B cell (primary cell): Measurements from ENCODE around the gene ABCA1. TPM values are rescaled to one million over a fixed set of nuclear protein-coding genes. Genes with fewer than 3 reads are reported as not detected.

Source experiments
- ATAC-seq: fragments of 200-7000 bp; cut with Tn5 transposase; one replicate; pipeline ENCODE4 v1.10.0; 2021; ENCODE audit warnings: low read depth, mild to moderate bottlenecking, moderate number of reproducible peaks, moderate library complexity
- CTCF ChIA-PET: fragments of 350-600 bp; sonication (Branson Sonifier 250); formaldehyde crosslinking; loops from one replicate; lab custom pipeline; 2021; ENCODE audit warnings: antibody characterized with exemption, inconsistent platforms; lab: Charles Lee
- POLR2A ChIA-PET: fragments of 350-600 bp; sonication (Branson Sonifier 250); formaldehyde crosslinking; loops from one replicate; lab custom pipeline; 2021; ENCODE audit warnings: antibody characterized with exemption; lab: Charles Lee
- DNase-seq: peaks from one replicate; pipeline ENCODE4 v3.0.0; 2013
- H2AFZ ChIP-seq: 2 replicates; pipeline ENCODE4 v1.6.1; 2012; ENCODE audit warnings: mild to moderate bottlenecking, low read depth, low read length; ENCODE audit not compliant: insufficient read depth, poor library complexity, severe bottlenecking
- H3K27ac ChIP-seq, 2 donors: 1 replicate in 1 of 2; 2 replicates in 1 of 2; pipeline ENCODE4 v1.5.1; 2012 to 2013; ENCODE audit warnings: low read length in 2 of 2, mild to moderate bottlenecking in 2 of 2, moderate library complexity in 1 of 2
- H3K27me3 ChIP-seq, 4 experiments: fragments of 200-600 bp in 1 of 4; sonication (generic) in 1 of 4; replicated peaks in 1 of 4; 1 replicate in 2 of 4; 2 replicates in 2 of 4; pipeline versions ENCODE4 v1.6.1 to v1.7.0; 2013 to 2016; ENCODE audit warnings: low read length in 3 of 4, mild to moderate bottlenecking in 2 of 4, mixed read lengths in 1 of 4, moderate library complexity in 1 of 4; ENCODE audit not compliant: insufficient read depth in 4 of 4, control insufficient read depth in 3 of 4; ENCODE audit errors: control extremely low read depth in 1 of 4
- H3K36me3 ChIP-seq, 2 experiments: replicated peaks in 1 of 2; 1 replicate in 1 of 2; 2 replicates in 1 of 2; pipeline versions ENCODE4 v1.6.1 to v1.7.1; 2013; ENCODE audit warnings: low read length in 1 of 2; ENCODE audit not compliant: insufficient read depth in 2 of 2, control insufficient read depth in 1 of 2; ENCODE audit errors: control extremely low read depth in 1 of 2, extremely low read depth in 1 of 2
- H3K4me1 ChIP-seq, 2 donors: fragments of 200-600 bp in 1 of 2; sonication (generic) in 1 of 2; 1 replicate in 1 of 2; 2 replicates in 1 of 2; pipeline versions ENCODE4 v1.5.1 to v1.6.1; 2013 to 2017; ENCODE audit warnings: low read length in 2 of 2; ENCODE audit not compliant: control insufficient read depth in 2 of 2, insufficient read depth in 2 of 2
- H3K4me2 ChIP-seq: replicated peaks from 2 replicates; pipeline ENCODE3; 2012; ENCODE audit warnings: mild to moderate bottlenecking, low read depth, low read length; ENCODE audit not compliant: poor library complexity, severe bottlenecking
- H3K4me3 ChIP-seq, 5 experiments: fragments of 200-600 bp in 1 of 5; sonication (generic) in 1 of 5; 1 replicate in 3 of 5; 2 replicates in 2 of 5; pipeline versions ENCODE4 v1.5.1 to v1.7.0; 2011 to 2016; ENCODE audit warnings: low read length in 4 of 5, mild to moderate bottlenecking in 4 of 5, low read depth in 2 of 5, control low read depth in 1 of 5, moderate library complexity in 1 of 5; ENCODE audit not compliant: insufficient read depth in 1 of 5; ENCODE audit errors: control extremely low read depth in 1 of 5, extremely low read depth in 1 of 5
- H3K79me2 ChIP-seq: fragments of 200-600 bp; sonication (generic); one replicate; pipeline ENCODE4 v1.6.0; 2016; ENCODE audit warnings: low read length; ENCODE audit not compliant: control insufficient read depth, insufficient read depth
- H3K9ac ChIP-seq: fragments of 200-600 bp; sonication (generic); 2 replicates; pipeline ENCODE4 v1.6.1; 2017; ENCODE audit warnings: mild to moderate bottlenecking, low read length, moderate library complexity
- H3K9me3 ChIP-seq, 3 donors: one replicate each; pipeline versions ENCODE4 v1.6.1 to v1.7.1; 2013; ENCODE audit warnings: low read length in 2 of 3; ENCODE audit not compliant: control insufficient read depth in 2 of 3, insufficient read depth in 1 of 3; ENCODE audit errors: control extremely low read depth in 1 of 3
- H4K20me1 ChIP-seq: 2 replicates; pipeline ENCODE4 v1.6.0; 2012; ENCODE audit warnings: mild to moderate bottlenecking, low read length; ENCODE audit not compliant: insufficient read depth, control insufficient read depth, poor library complexity, severe bottlenecking
- H3K27ac Mint-ChIP-seq: one replicate; pipeline ENCODE4 v1.8.0; 2021; ENCODE audit warnings: mixed read lengths
- H3K27me3 Mint-ChIP-seq: one replicate; pipeline ENCODE4 v1.8.0; 2021; ENCODE audit warnings: mixed read lengths
- H3K4me1 Mint-ChIP-seq: one replicate; pipeline ENCODE4 v1.8.0; 2021; ENCODE audit warnings: mixed read lengths
- H3K4me3 Mint-ChIP-seq: one replicate; pipeline ENCODE4 v1.8.0; 2021; ENCODE audit warnings: mixed read lengths
- H3K9me3 Mint-ChIP-seq: one replicate; pipeline ENCODE4 v1.8.0; 2022; ENCODE audit warnings: mixed read lengths; ENCODE audit not compliant: insufficient read depth
- CTCF ChIP-seq: fragments of 200-600 bp; IDR thresholded peaks from one replicate; pipeline ENCODE4 v1.8.0; 2022; ENCODE audit warnings: antibody characterized with exemption, mild to moderate bottlenecking
- EZH2 ChIP-seq: IDR thresholded peaks from 2 replicates; pipeline ENCODE4 v1.6.1; 2012; ENCODE audit warnings: borderline replicate concordance, low read depth, mild to moderate bottlenecking, moderate library complexity, low read length; ENCODE audit not compliant: insufficient read depth, poor library complexity, severe bottlenecking
- WGBS: methylation state at CpG from one replicate; pipeline ENCODE4 v1.1.5; 2013; ENCODE audit warnings: missing lambda C conversion rate; ENCODE audit not compliant: insufficient coverage; 5-methylcytosine and 5-hydroxymethylcytosine counted together
- intact Hi-C: fragments of 100-400 bp; cut with micrococcal nuclease; formaldehyde crosslinking; loops from one replicate; pipeline ENCODE4 v1.10.0; 2022
- polyA plus RNA-seq: library from polyadenylated mRNA; depleted of rRNA; stranded (reverse); fragments of >200 nt; gene quantifications from 2 replicates; pipeline ENCODE4 v1.2.3, GENCODE V29; 2012
- total RNA-seq, 2 donors: library from RNA; stranded (reverse); fragments of 120-200 nt in 1 of 2; gene quantifications; 1 replicate in 1 of 2; 2 replicates in 1 of 2; pipeline versions ENCODE4 v1.2.3 to v1.2.4, GENCODE V29; 2013 to 2022

Gene ABCA1
- total and polyA plus RNA-seq, 2 donors (not counting 1 experiment from before 2014, with no cell fraction given), result 5.2 to 24.0 TPM

DNA sequence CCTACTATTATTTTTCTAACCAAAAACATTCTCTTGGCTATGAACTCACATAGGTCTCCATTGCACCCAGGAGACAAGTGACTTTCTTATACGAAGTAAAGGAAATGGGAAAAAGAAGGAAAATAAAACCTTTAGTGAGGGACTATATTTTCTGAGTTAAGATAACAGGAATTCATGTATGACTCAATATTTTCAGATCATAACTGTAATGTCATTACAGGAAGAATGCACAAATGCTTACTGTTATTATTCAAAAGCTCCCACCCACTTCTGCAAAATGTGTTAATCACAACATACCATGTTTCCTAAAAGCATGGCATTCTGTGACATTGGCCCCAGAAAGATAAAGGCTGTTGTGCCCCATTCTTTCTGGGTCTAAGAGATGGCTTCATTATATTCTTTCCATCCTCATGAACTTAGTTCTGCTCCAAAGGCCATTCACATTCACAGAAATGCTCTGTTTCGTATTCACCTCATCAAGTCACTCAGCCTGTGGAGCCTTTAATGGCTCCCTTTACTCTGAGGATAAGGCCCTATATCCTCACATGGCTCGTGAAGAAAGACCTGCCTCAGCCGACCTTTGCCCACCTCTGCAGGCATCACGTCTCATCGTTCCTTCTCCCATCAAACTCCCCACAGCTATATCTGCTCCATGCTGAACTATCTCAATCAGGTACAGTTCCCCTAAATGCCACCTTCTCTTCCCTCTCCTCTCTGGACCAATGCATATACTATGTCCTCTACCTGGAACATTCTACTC lies 77.0 kb downstream of the ABCA1 start:
- Mint-ChIP-seq H3K4me3 (no peak overlapping the region), H3K9me3 (no peaks in the 10 kb centered on the region), H3K27me3 (no peaks in the 10 kb centered on the region), H3K27ac (no peak overlapping the region), H3K4me1 (no peaks in the 10 kb centered on the region)
- WGBS, result 98% methylated on average over 5 of the region's 6 CpGs
- ATAC-seq (no peak), DNase-seq (no peak)
- Histone ChIP-seq H4K20me1 (peaks cover 9% of the 10 kb centered on the region), H3K79me2 (no peaks in the 10 kb centered on the region), H3K4me3 (no peak overlapping the region), H2AFZ (no peak overlapping the region), H3K27ac (no peak overlapping the region), H3K4me1 (no peaks in the 10 kb centered on the region), H3K27me3 (no peaks in the 10 kb centered on the region), H3K4me2 (no peak overlapping the region), H3K36me3 (peaks cover 2 to 41% of the 10 kb centered on the region in 2 experiments), H3K9me3 (no peaks in the 10 kb centered on the region), H3K9ac (no peak overlapping the region)
- intact Hi-C loops, result no loop called here
- ChIA-PET CTCF (no interaction called here), POLR2A (no interaction called here)
- TF ChIP-seq CTCF, result no peak
- TF ChIP-seq EZH2, result no peak

DNA sequence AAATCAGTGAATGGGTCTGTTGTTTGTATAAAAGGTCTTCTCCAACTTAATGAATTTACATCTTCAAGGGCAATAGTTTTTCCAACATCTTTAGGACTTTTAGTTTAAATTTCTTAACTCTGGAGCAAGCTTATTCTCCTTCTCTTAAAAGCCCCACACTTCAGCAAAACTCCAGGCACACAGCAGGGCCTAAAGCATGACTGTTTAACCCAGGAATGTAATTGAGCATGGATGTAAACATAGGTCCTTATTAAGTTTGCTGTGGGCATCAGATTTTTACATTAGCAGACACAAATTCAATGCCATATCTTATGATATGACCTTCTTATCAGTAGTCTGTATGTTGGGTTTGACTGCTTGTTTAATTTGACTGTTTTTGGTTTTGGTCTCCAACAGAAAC lies 78.9 kb downstream of the ABCA1 start:
- Histone ChIP-seq H3K79me2 (no peaks in the 10 kb centered on the region), H3K9me3 (no peaks in the 10 kb centered on the region), H2AFZ (no peak overlapping the region), H4K20me1 (no peaks in the 10 kb centered on the region), H3K9ac (no peak overlapping the region), H3K4me2 (no peak overlapping the region), H3K4me3 (no peak overlapping the region), H3K36me3 (peaks cover 2 to 33% of the 10 kb centered on the region in 2 experiments), H3K4me1 (no peaks in the 10 kb centered on the region), H3K27ac (no peak overlapping the region), H3K27me3 (no peaks in the 10 kb centered on the region)
- no peak for DNase-seq
- no peaks in the 10 kb centered on the region for H3K27me3 Mint-ChIP-seq
- ATAC-seq, result no peak
- no peak for TF ChIP-seq EZH2
- no peak for TF ChIP-seq CTCF
- intact Hi-C loops, result no loop called here
- H3K4me1 Mint-ChIP-seq, result no peaks in the 10 kb centered on the region
- H3K27ac Mint-ChIP-seq, result no peak overlapping the region
- H3K9me3 Mint-ChIP-seq, result no peaks in the 10 kb centered on the region
- ChIA-PET POLR2A (no interaction called here), CTCF (interaction anchor here (0.5 kb wide), 1 partner anchor 566 kb away, joined by 5 read pairs; no protein-coding TSS in a partner anchor)
- no peak overlapping the region for H3K4me3 Mint-ChIP-seq
